CD14-positive monocyte (primary cell): Measurements from ENCODE around the gene ASRGL1. TPM values are rescaled to one million over a fixed set of nuclear protein-coding genes. Genes with fewer than 3 reads are reported as not detected.

Experiments used
- DNase-seq, 3 donors: peaks; one replicate each; pipeline ENCODE4 v3.0.0-alpha.2; 2011 to 2022
- H2AFZ ChIP-seq: 2 replicates; pipeline ENCODE4 v1.6.0; 2012; ENCODE audit warnings: mild to moderate bottlenecking, low read depth, low read length, inconsistent platforms; ENCODE audit not compliant: insufficient read depth, poor library complexity, severe bottlenecking
- H3K27ac ChIP-seq, 2 donors: 1 replicate in 1 of 2; 2 replicates in 1 of 2; pipeline ENCODE4 v1.5.1; 2012 to 2013; ENCODE audit warnings: low read length in 2 of 2, control low read depth in 1 of 2, inconsistent platforms in 1 of 2, low read depth in 1 of 2, mild to moderate bottlenecking in 1 of 2
- H3K27me3 ChIP-seq, 2 donors: one replicate each; pipeline versions ENCODE4 v1.6.0 to v1.6.1; 2011 to 2013; ENCODE audit warnings: low read length in 2 of 2; ENCODE audit not compliant: control insufficient read depth in 2 of 2, insufficient read depth in 2 of 2
- H3K36me3 ChIP-seq, 2 donors: replicated peaks in 1 of 2; 1 replicate in 1 of 2; 2 replicates in 1 of 2; pipeline versions ENCODE4 v1.5.1 to v1.6.1; 2012 to 2013; ENCODE audit warnings: low read length in 2 of 2, control low read depth in 1 of 2, inconsistent platforms in 1 of 2, mild to moderate bottlenecking in 1 of 2; ENCODE audit not compliant: insufficient read depth in 2 of 2, control insufficient read depth in 1 of 2
- H3K4me1 ChIP-seq, 2 donors: 1 replicate in 1 of 2; 2 replicates in 1 of 2; pipeline versions ENCODE4 v1.5.1 to v1.6.1; 2012 to 2013; ENCODE audit warnings: low read length in 2 of 2, control low read depth in 1 of 2, inconsistent platforms in 1 of 2, mild to moderate bottlenecking in 1 of 2, moderate library complexity in 1 of 2; ENCODE audit not compliant: insufficient read depth in 2 of 2, control insufficient read depth in 1 of 2
- H3K4me2 ChIP-seq: replicated peaks from 2 replicates; pipeline ENCODE3; 2012; ENCODE audit warnings: low read length, moderate library complexity, mild to moderate bottlenecking; ENCODE audit not compliant: poor library complexity, severe bottlenecking; ENCODE audit errors: extremely low read depth
- H3K4me3 ChIP-seq, 3 experiments: fragments of 200-600 bp in 1 of 3; sonication (generic) in 1 of 3; replicated peaks in 1 of 3; 1 replicate in 2 of 3; 2 replicates in 1 of 3; pipeline ENCODE4 v1.5.1; 2011 to 2013; ENCODE audit warnings: low read length in 3 of 3, mild to moderate bottlenecking in 3 of 3, control low read depth in 2 of 3, low read depth in 2 of 3, inconsistent platforms in 1 of 3, moderate library complexity in 1 of 3
- H3K79me2 ChIP-seq: 2 replicates; pipeline ENCODE4 v1.6.0; 2012; ENCODE audit warnings: mild to moderate bottlenecking, control low read depth, inconsistent platforms, low read length, moderate library complexity; ENCODE audit not compliant: insufficient read depth
- H3K9ac ChIP-seq: 2 replicates; pipeline ENCODE4 v1.6.0; 2017; ENCODE audit warnings: low read length, mild to moderate bottlenecking; ENCODE audit not compliant: insufficient read depth, poor library complexity, severe bottlenecking
- H3K9me3 ChIP-seq, 2 donors: replicated peaks in 1 of 2; 1 replicate in 1 of 2; 2 replicates in 1 of 2; pipeline versions ENCODE4 v1.5.1 to v1.6.1; 2012 to 2013; ENCODE audit warnings: low read length in 2 of 2, control low read depth in 1 of 2; ENCODE audit not compliant: control insufficient read depth in 1 of 2, insufficient read depth in 1 of 2
- H4K20me1 ChIP-seq: 2 replicates; pipeline ENCODE4 v1.6.0; 2012; ENCODE audit warnings: mild to moderate bottlenecking, low read length, control low read depth, moderate library complexity; ENCODE audit not compliant: insufficient read depth
- H3K27ac Mint-ChIP-seq, 7 donors: one replicate each; pipeline ENCODE4 v1.8.0; 2020; ENCODE audit warnings: mild to moderate bottlenecking in 7 of 7, mixed read lengths in 7 of 7, moderate library complexity in 6 of 7, inconsistent platforms in 2 of 7
- H3K27me3 Mint-ChIP-seq, 3 donors: one replicate each; pipeline ENCODE4 v1.8.0; 2021 to 2022; ENCODE audit warnings: low read depth in 3 of 3, mild to moderate bottlenecking in 3 of 3, mixed read lengths in 3 of 3, moderate library complexity in 3 of 3, inconsistent platforms in 1 of 3
- H3K36me3 Mint-ChIP-seq, 2 donors: one replicate each; pipeline ENCODE4 v1.8.0; 2020; ENCODE audit warnings: mixed read lengths in 2 of 2, inconsistent platforms in 1 of 2, mild to moderate bottlenecking in 1 of 2
- H3K4me1 Mint-ChIP-seq: one replicate; pipeline ENCODE4 v1.8.0; 2020; ENCODE audit warnings: mild to moderate bottlenecking, mixed read lengths
- H3K4me3 Mint-ChIP-seq, 2 donors: one replicate each; pipeline ENCODE4 v1.8.0; 2020; ENCODE audit warnings: mild to moderate bottlenecking in 2 of 2, mixed read lengths in 2 of 2, moderate library complexity in 1 of 2
- H3K9me3 Mint-ChIP-seq, 7 donors: one replicate each; pipeline ENCODE4 v1.8.0; 2020 to 2022; ENCODE audit warnings: mixed read lengths in 7 of 7, mild to moderate bottlenecking in 6 of 7, moderate library complexity in 6 of 7, inconsistent platforms in 2 of 7
- CTCF ChIP-seq: fragments of 200-600 bp; IDR thresholded peaks from one replicate; pipeline ENCODE4 v1.8.0; 2022; ENCODE audit warnings: antibody characterized with exemption, mild to moderate bottlenecking
- WGBS: methylation state at CpG from one replicate; pipeline ENCODE4 v1.1.5; 2013; ENCODE audit warnings: missing lambda C conversion rate; ENCODE audit not compliant: insufficient coverage; 5-methylcytosine and 5-hydroxymethylcytosine counted together
- intact Hi-C, 2 donors: fragments of 100-400 bp; cut with micrococcal nuclease; formaldehyde crosslinking; loops; one replicate each; pipeline versions ENCODE4 v1.15.0 to v1.15.1; 2023
- polyA plus RNA-seq, 3 donors: library from polyadenylated mRNA; depleted of rRNA in 1 of 3; unstranded in 2 of 3; stranded (reverse) in 1 of 3; fragments of 300-500 nt in 2 of 3; fragments of >200 nt in 1 of 3; fragmentation: Illumina TruSeq in 2 of 3; gene quantifications; 1 replicate in 2 of 3; 2 replicates in 1 of 3; pipeline ENCODE4 v1.2.3, GENCODE V29; 2012 to 2021

ASRGL1 gene
- polyA plus RNA-seq, 3 donors, result 22.3 to 57.8 (median 50.6) TPM

- Histone ChIP-seq H3K4me3 (no peak overlapping the region), H4K20me1 (no peaks in the 10 kb centered on the region), H3K79me2 (no peaks in the 10 kb centered on the region), H3K27ac (no peak overlapping the region), H3K9me3 (no peaks in the 10 kb centered on the region), H3K4me1 (peaks cover 11 to 33% of the 10 kb centered on the region in 2 donors), H3K9ac (no peak overlapping the region), H3K4me2 (no peak overlapping the region), H3K27me3 (no peaks in the 10 kb centered on the region), H2AFZ (no peak overlapping the region), H3K36me3 (peaks cover 21 to 30% of the 10 kb centered on the region in 2 donors)
- DNase-seq, result peak; percentile 59 to 76 (median 69)
- Mint-ChIP-seq H3K36me3 (peaks cover 20 to 29% of the 10 kb centered on the region in 2 donors), H3K27ac (peak overlapping the region in 2 of 7 donors; percentile 0 to 48), H3K27me3 (peaks cover 0 to 4% (median 0%) of the 10 kb centered on the region in 3 donors), H3K4me3 (peak overlapping the region in 1 of 2 donors; percentile 52), H3K9me3 (no peaks in the 10 kb centered on the region), H3K4me1 (peaks cover 37% of the 10 kb centered on the region)
- 46% methylated on average over 11 of the region's 14 CpGs for WGBS
- intact Hi-C loops, result loop anchor here (5.0 to 10.0 kb wide), 2 partner anchors 292 to 300 kb away; partner anchors contain the start of gene LRRN4CL (in 1 of the 2)
- peak; percentile 77 for TF ChIP-seq CTCF
Measured at GRCh38 chr11:62394825-62395538, 57.7 kb downstream of the ASRGL1 start.

GRCh38 chr11:62395885-62396551 is 58.8 kb downstream of the ASRGL1 start:
- Histone ChIP-seq H3K27ac (no peak overlapping the region), H3K4me1 (peaks cover 11 to 25% of the 10 kb centered on the region in 2 donors), H3K36me3 (peaks cover 13 to 20% of the 10 kb centered on the region in 2 donors), H3K9me3 (no peaks in the 10 kb centered on the region), H3K4me2 (no peak overlapping the region), H3K4me3 (no peak overlapping the region), H2AFZ (no peak overlapping the region), H3K9ac (no peak overlapping the region), H4K20me1 (no peaks in the 10 kb centered on the region), H3K79me2 (no peaks in the 10 kb centered on the region), H3K27me3 (no peaks in the 10 kb centered on the region)
- no peak for DNase-seq
- H3K9me3 Mint-ChIP-seq, result no peaks in the 10 kb centered on the region
- intact Hi-C loops, result loop anchor here (5.0 to 10.0 kb wide), 2 partner anchors 291 to 299 kb away; partner anchors contain the start of gene LRRN4CL (in 1 of the 2)
- peaks cover 0 to 4% (median 0%) of the 10 kb centered on the region in 3 donors for H3K27me3 Mint-ChIP-seq
- TF ChIP-seq CTCF, result no peak
- H3K36me3 Mint-ChIP-seq, result peaks cover 15 to 21% of the 10 kb centered on the region in 2 donors
- H3K27ac Mint-ChIP-seq, result peak overlapping the region in 1 of 7 donors; percentile 6
- H3K4me3 Mint-ChIP-seq, result no peak overlapping the region
- peaks cover 30% of the 10 kb centered on the region for H3K4me1 Mint-ChIP-seq
- WGBS, result 71% methylated on average over 4 of the region's 10 CpGs
